K562 treated with DMSO at 1 percent for 4 hours (cell line): ENCODE results near the gene HPX. TPM values are rescaled to one million over a fixed set of nuclear protein-coding genes. Genes with fewer than 3 reads are reported as not detected.

Source experiments
- total RNA-seq: library from RNA; unstranded; fragments of 300-600 nt; gene quantifications from 2 replicates; pipeline ENCODE4 v1.2.3, GENCODE V29; 2022; ENCODE audit not compliant: insufficient read depth

Gene HPX
- 1.7 and 3.1 TPM in 2 replicates for total RNA-seq

GRCh38 chr11:6440906-6441358 lies at the start of gene HPX:
TSS of gene HPX (minus strand) at chr11:6440987. CDS start at chr11:6440963, 24 bp downstream.

DNA sequence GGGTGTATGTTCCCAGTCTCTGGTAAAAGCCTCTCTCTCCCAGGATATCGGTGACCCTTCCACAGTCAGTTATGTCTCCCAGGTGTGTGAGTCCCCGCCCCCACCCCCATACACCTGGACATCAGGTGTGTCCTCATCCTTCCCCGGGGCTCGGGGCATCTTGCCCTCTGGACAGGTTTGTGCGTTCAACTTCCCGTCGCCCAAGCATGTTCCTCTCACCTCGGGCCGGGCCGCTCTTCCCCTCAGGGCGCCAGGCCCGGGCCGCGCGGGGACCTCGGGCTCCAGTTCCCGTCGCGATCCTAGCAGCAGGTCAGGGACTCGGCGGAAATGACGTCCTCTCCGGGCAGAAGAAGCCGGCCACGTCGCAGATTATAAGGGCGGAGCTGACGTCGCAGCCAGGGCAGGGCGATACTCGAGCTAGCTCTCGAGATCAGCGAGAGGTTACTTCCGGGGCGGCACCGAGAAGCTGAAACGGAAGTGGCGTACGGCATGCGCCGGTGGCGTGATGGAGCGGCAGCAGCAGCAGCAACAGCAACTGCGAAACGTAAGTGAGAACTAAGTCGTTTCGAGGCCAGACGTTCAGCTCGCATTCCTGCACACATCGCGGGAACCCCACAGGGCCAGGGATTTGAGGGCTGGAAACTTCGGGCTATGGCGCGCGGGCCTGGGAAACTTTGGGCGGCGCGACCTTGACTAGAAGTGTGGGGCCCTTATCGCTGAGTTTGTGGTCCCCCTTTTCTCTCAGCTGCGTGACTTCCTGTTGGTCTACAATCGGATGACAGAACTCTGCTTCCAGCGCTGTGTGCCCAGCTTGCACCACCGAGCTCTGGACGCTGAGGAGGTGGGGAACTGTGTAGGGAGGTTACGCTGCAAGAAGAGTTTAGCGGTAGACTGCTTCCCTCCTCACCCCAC lies 40.5 kb upstream of the HPX start, which contains the start of the genes ARFIP2 and TIMM10B:
Gene ARFIP2 (minus strand): TSS at position 320 of the 912 bp plus-strand sequence. CDS start 910 bp downstream, outside the sequence.
Gene TIMM10B (plus strand): TSS at position 490 of the 912 bp plus-strand sequence. CDS start 16 bp downstream, at position 506.

DNA sequence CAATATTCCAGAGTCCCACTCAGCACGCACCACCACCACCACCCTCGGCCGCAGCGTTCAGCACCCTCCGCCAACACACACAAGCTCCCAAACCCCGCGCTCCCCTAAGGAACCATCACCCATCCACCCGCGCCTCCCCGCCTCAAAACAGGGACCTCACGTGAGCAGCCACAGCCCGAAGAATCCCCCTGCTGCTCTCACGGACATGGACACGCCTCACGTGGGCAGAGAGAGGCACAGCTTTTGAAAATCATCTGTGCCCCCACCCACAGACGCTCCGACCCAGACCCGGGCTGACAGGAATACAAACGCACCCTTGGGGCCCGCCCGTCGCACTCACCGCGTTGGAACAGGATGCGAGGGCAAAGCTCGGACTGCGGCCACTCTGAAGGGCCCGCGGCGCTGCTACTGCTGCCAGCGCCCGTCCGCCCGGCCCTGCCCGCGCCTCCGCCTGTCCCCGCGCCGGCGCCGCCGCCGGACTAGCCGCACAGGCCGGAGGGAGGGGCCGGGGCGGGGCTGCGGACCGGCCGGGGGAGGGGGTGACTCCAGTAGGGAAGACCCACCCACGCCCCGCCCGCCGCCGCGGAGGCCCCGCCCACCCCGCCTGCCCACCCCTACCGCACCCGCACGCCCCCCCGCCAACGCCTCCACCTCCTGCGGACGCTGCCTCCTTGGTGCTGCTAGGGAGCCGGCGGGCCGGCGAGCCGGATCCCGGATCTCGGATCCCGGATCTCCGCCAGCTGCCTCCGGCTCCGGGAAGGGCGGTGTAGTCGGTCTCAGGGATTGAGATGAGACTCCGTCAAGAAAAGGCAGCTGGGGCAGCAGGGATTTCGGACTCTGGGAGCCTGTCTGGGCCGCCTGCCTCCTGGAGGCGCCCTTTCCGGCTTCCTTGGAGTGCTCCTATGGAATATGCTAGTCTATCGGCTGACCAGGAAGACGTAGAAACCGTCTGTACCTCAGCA lies 32.9 kb upstream of the HPX start, which contains the start of gene TRIM3:
Gene TRIM3 (minus strand): TSS at position 491 of the 962 bp plus-strand sequence. CDS start 8,246 bp downstream, outside the sequence.

GRCh38 chr11:6419009-6419631 lies 21.7 kb downstream of the HPX start, which contains the start of gene APBB1:
TSS of gene APBB1 (minus strand) at chr11:6419094. CDS start at chr11:6411347, 7,747 bp downstream.

DNA sequence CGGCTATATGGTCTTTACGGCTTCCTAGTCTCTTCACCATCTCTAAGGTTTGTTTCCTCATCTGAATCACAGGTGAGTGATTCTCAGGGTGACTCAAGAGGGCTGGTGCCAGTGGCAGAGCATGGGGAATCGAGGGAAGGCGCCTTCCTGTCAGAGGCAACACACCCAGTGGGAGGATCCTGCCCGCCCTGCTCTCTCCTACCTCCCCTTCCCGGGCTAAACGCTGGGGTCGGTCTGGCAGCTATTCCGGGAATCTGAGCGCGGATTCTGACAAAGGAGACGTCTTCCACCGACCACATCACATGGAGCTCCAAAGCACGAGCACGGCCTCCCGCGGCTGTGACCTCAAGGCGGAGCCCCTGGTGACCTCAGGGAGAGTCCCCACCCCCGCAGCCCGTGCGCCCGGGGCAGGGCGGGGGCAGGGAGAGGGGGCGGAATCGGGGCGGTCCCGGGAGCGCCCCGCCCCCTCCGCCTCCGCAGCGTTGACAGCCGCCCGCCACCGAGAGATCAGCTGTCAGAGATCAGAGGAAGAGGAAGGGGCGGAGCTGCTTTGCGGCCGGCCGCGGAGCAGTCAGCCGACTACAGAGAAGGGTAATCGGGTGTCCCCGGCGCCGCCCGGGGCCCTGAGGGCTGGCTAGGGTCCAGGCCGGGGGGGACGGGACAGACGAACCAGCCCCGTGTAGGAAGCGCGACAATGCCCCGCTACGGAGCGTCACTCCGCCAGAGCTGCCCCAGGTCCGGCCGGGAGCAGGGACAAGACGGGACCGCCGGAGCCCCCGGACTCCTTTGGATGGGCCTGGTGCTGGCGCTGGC lies 50.7 kb downstream of the HPX start, which contains the start of gene SMPD1:
Gene SMPD1 (plus strand): TSS at position 570 of the 813 bp plus-strand sequence. CDS start 125 bp downstream, at position 695.

Other genes with a start within 250 kb of the HPX start
- gene OR52W1, start 241.8 kb downstream of the HPX start, total RNA-seq = not detected in 2 replicates
- not detected in 2 replicates for gene C11orf42, start 235.4 kb downstream of the HPX start, total RNA-seq
- gene FHIP1B, start 206.4 kb downstream of the HPX start, total RNA-seq = 18.7 and 20.5 TPM in 2 replicates
- not detected in 2 replicates for gene CNGA4, start 201.9 kb downstream of the HPX start, total RNA-seq
- not detected in 2 replicates for gene CCKBR, start 181.1 kb downstream of the HPX start, total RNA-seq
- not detected in 2 replicates for gene CAVIN3, start 120.5 kb downstream of the HPX start, total RNA-seq
- gene SMPD1, start 50.5 kb downstream of the HPX start, total RNA-seq = 28.6 and 35.2 TPM in 2 replicates
- 1.3 and 1.5 TPM in 2 replicates for gene APBB1, start 21.9 kb downstream of the HPX start, total RNA-seq
- 6.6 and 9.5 TPM in 2 replicates for gene TRIM3, start 33.0 kb upstream of the HPX start, total RNA-seq
- gene ARFIP2, start 40.3 kb upstream of the HPX start, total RNA-seq = 37.9 and 40.8 TPM in 2 replicates
- gene TIMM10B, start 40.5 kb upstream of the HPX start, total RNA-seq = 14.6 and 18.5 TPM in 2 replicates
- 7.1 and 11.1 TPM in 2 replicates for gene DNHD1, start 56.3 kb upstream of the HPX start, total RNA-seq
- gene RRP8, start 162.6 kb upstream of the HPX start, total RNA-seq = 10.7 and 15.2 TPM in 2 replicates
- gene ILK, start 162.8 kb upstream of the HPX start, total RNA-seq = 108 and 115 TPM in 2 replicates
- gene TAF10, start 171.2 kb upstream of the HPX start, total RNA-seq = 81.9 and 99.0 TPM in 2 replicates
- gene TPP1, start 178.4 kb upstream of the HPX start, total RNA-seq = 122 and 151 TPM in 2 replicates
- gene DCHS1, start 214.8 kb upstream of the HPX start, total RNA-seq = 0.23 and 0.38 TPM in 2 replicates
- gene MRPL17, start 242.4 kb upstream of the HPX start, total RNA-seq = 35.8 and 45.4 TPM in 2 replicates